PC-3 (cell line): ENCODE measurements around the gene LRCH1. TPM values are rescaled to one million over a fixed set of nuclear protein-coding genes. Genes with fewer than 3 reads are reported as not detected.

ENCODE experiments used
- ATAC-seq: fragments of 200-7000 bp; cut with Tn5 transposase; 2 replicates; pipeline ENCODE4 v1.9.1; 2020; ENCODE audit warnings: mild to moderate bottlenecking, moderate library complexity
- BruUV-seq: library from RNA; stranded (reverse); fragments of 400-500 nt; replicated peaks from 2 replicates; lab custom pipeline; 2021; lab: Mats Ljungman, UMichigan
- CTCF ChIA-PET: fragments of 300-600 bp; sonication (Branson Sonifier 250); formaldehyde crosslinking; loops from one replicate; lab custom pipeline; 2022; ENCODE audit warnings: antibody characterized with exemption; lab: Charles Lee
- POLR2A ChIA-PET: fragments of 300-600 bp; sonication (Branson Sonifier 250); formaldehyde crosslinking; loops from one replicate; lab custom pipeline; 2022; ENCODE audit warnings: antibody characterized with exemption; ENCODE audit not compliant: unreplicated experiment; lab: Charles Lee
- DNase-seq: peaks from one replicate; pipeline ENCODE4 v3.0.0-alpha.2; 2015
- H2AFZ ChIP-seq: fragments of 300-600 bp; sonication (generic); 2 replicates; pipeline ENCODE4 v1.6.0; 2016; ENCODE audit warnings: antibody characterized with exemption, low read length
- H3F3A ChIP-seq: fragments of 300-600 bp; sonication (generic); one replicate; pipeline ENCODE4 v1.6.0; 2017; ENCODE audit warnings: antibody characterized with exemption, low read length, control low read depth, mild to moderate bottlenecking; ENCODE audit not compliant: unreplicated experiment
- H3K27ac ChIP-seq: fragments of 300-600 bp; sonication (generic); 2 replicates; pipeline ENCODE4 v1.5.1; 2016; ENCODE audit warnings: mild to moderate bottlenecking, low read length
- H3K27me3 ChIP-seq: fragments of 300-600 bp; sonication (generic); 2 replicates; pipeline ENCODE4 v1.6.1; 2016; ENCODE audit warnings: low read length, mixed read lengths
- H3K36me3 ChIP-seq: fragments of 300-600 bp; sonication (generic); 2 replicates; pipeline ENCODE4 v1.6.1; 2016; ENCODE audit warnings: low read depth, mixed run types, low read length, mixed read lengths
- H3K4me1 ChIP-seq: fragments of 300-600 bp; sonication (generic); 2 replicates; pipeline ENCODE4 v1.5.1; 2016; ENCODE audit warnings: low read length; ENCODE audit not compliant: insufficient read depth
- H3K4me2 ChIP-seq: fragments of 300-600 bp; sonication (generic); 2 replicates; pipeline ENCODE4 v1.6.0; 2016; ENCODE audit warnings: low read length
- H3K4me3 ChIP-seq: fragments of 300-600 bp; sonication (generic); 2 replicates; pipeline ENCODE4 v1.5.1; 2016; ENCODE audit warnings: mild to moderate bottlenecking, low read length, mixed read lengths
- H3K79me2 ChIP-seq: fragments of 300-600 bp; sonication (generic); 2 replicates; pipeline ENCODE4 v1.6.1; 2017; ENCODE audit warnings: low read length, mixed read lengths
- H3K9ac ChIP-seq: fragments of 300-600 bp; sonication (generic); 2 replicates; pipeline ENCODE4 v1.6.0; 2016; ENCODE audit warnings: mild to moderate bottlenecking, low read length
- H3K9me2 ChIP-seq: fragments of 300-600 bp; sonication (generic); replicated peaks from 2 replicates; pipeline ENCODE4 v1.6.1; 2016; ENCODE audit warnings: mixed run types, low read length, mixed read lengths
- H3K9me3 ChIP-seq: fragments of 300-600 bp; sonication (generic); 2 replicates; pipeline ENCODE4 v1.6.1; 2016; ENCODE audit warnings: low read length, mixed read lengths
- H4K20me1 ChIP-seq: fragments of 300-600 bp; sonication (generic); 2 replicates; pipeline ENCODE4 v1.6.1; 2016; ENCODE audit warnings: low read length, mixed read lengths
- EZH2 ChIP-seq: fragments of 300-600 bp; sonication (generic); IDR thresholded peaks from one replicate; pipeline ENCODE4 v1.6.1; 2017; ENCODE audit warnings: antibody characterized with exemption, mild to moderate bottlenecking, low read length; ENCODE audit not compliant: unreplicated experiment
- EZH2phosphoT487 ChIP-seq: fragments of 300-600 bp; sonication (generic); IDR thresholded peaks from 2 replicates; pipeline ENCODE4 v1.6.1; 2018; ENCODE audit warnings: mild to moderate bottlenecking, antibody characterized with exemption, low read length, borderline replicate concordance
- intact Hi-C: fragments of 100-400 bp; cut with micrococcal nuclease; formaldehyde crosslinking; loops from 2 replicates; pipeline ENCODE4 v1.9.0; 2023
- total RNA-seq: library from RNA; depleted of rRNA; stranded (reverse); fragments of >200 nt; gene quantifications from 2 replicates; pipeline ENCODE4 v1.2.3, GENCODE V29; 2014
- TF ChIP-seq, protein P1 (sequence below): fragments of 300-600 bp; sonication (generic); conservative IDR thresholded peaks from 2 replicates; pipeline ENCODE4 v1.5.1; 2017; ENCODE audit warnings: antibody characterized with exemption, low read depth, mild to moderate bottlenecking, low read length

LRCH1 gene
- total RNA-seq, 1 experiment from 2014 or later, result 4.3 TPM

DNA sequence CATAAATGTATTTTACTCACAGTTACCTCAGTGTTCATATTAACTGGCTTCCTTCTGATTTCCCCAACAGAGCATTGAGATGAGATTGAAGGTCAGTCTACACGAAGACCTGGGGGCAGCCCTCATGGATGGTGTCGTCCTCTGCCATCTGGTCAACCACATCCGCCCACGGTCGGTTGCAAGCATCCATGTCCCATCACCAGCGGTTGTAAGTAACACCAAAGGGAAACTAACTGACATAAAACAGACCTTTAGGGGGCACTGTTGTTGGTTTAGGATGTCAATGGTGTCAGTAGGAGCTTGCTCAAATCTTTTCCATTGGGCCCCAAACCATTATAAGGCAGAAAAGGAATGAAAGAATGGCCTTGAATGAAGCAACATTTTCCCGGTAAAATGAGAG lies 175.8 kb downstream of the LRCH1 start:
- TF ChIP-seq EZH2phosphoT487 (no peak), EZH2 (no peak)
- TF ChIP-seq, protein P1, sequence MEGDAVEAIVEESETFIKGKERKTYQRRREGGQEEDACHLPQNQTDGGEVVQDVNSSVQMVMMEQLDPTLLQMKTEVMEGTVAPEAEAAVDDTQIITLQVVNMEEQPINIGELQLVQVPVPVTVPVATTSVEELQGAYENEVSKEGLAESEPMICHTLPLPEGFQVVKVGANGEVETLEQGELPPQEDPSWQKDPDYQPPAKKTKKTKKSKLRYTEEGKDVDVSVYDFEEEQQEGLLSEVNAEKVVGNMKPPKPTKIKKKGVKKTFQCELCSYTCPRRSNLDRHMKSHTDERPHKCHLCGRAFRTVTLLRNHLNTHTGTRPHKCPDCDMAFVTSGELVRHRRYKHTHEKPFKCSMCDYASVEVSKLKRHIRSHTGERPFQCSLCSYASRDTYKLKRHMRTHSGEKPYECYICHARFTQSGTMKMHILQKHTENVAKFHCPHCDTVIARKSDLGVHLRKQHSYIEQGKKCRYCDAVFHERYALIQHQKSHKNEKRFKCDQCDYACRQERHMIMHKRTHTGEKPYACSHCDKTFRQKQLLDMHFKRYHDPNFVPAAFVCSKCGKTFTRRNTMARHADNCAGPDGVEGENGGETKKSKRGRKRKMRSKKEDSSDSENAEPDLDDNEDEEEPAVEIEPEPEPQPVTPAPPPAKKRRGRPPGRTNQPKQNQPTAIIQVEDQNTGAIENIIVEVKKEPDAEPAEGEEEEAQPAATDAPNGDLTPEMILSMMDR, result peak; percentile 46

DNA sequence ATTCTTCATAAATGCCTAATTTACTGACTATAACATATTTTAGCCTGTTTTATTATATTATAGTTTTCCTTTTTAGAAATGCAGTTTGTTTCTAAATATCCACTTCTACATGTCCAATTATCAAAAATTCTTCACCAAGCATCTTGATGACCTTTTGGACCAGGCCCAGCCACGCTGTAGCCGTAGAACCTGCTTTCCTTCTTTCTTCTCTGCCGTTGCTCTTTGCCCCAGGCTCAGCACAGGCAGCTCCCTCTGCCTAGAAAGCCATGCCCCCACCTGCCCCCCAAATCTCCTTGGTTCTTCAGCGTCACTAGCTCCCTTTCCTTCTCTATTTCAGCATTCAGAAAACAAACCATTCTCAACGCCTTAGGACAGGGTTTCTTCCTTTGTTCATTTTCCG lies 178.6 kb downstream of the LRCH1 start:
- Histone ChIP-seq H3K4me1 (no peaks in the 10 kb centered on the region), H3K9me3 (no peaks in the 10 kb centered on the region), H2AFZ (no peak overlapping the region), H3K9me2 (no peaks in the 10 kb centered on the region), H3K4me3 (no peak overlapping the region), H3K9ac (no peak overlapping the region), H3K4me2 (no peak overlapping the region), H3K27ac (no peak overlapping the region), H4K20me1 (no peaks in the 10 kb centered on the region), H3F3A (no peaks in the 10 kb centered on the region), H3K36me3 (peaks cover 8% of the 10 kb centered on the region), H3K27me3 (no peaks in the 10 kb centered on the region), H3K79me2 (no peaks in the 10 kb centered on the region)
- ChIA-PET POLR2A (no interaction called here), CTCF (no interaction called here)
- ATAC-seq (no peak), DNase-seq (no peak)
- intact Hi-C loops, result no loop called here
- BruUV-seq, result no TSS peak
- TF ChIP-seq, protein P1, result no peak
- TF ChIP-seq EZH2, result no peak
- TF ChIP-seq EZH2phosphoT487, result no peak

More for the DNA sequence above, 175.8 kb downstream of the LRCH1 start:
- DNase-seq (peak; percentile 32), ATAC-seq (no peak)
- no TSS peak for BruUV-seq
- H3F3A ChIP-seq, result no peaks in the 10 kb centered on the region
- CTCF ChIA-PET, result no interaction called here
- no peaks in the 10 kb centered on the region for H3K9me2 ChIP-seq
- H3K79me2 ChIP-seq, result no peaks in the 10 kb centered on the region
- H3K36me3 ChIP-seq, result peaks cover 8% of the 10 kb centered on the region
- H3K4me1 ChIP-seq, result no peaks in the 10 kb centered on the region
- H3K9me3 ChIP-seq, result no peaks in the 10 kb centered on the region
- no peak overlapping the region for H3K9ac ChIP-seq
- H3K27ac ChIP-seq, result no peak overlapping the region
- H3K27me3 ChIP-seq, result no peaks in the 10 kb centered on the region
- intact Hi-C loops, result no loop called here
- H3K4me3 ChIP-seq, result no peak overlapping the region
- H4K20me1 ChIP-seq, result no peaks in the 10 kb centered on the region
- no peak overlapping the region for H3K4me2 ChIP-seq
- POLR2A ChIA-PET, result no interaction called here
- H2AFZ ChIP-seq, result no peak overlapping the region

DNA sequence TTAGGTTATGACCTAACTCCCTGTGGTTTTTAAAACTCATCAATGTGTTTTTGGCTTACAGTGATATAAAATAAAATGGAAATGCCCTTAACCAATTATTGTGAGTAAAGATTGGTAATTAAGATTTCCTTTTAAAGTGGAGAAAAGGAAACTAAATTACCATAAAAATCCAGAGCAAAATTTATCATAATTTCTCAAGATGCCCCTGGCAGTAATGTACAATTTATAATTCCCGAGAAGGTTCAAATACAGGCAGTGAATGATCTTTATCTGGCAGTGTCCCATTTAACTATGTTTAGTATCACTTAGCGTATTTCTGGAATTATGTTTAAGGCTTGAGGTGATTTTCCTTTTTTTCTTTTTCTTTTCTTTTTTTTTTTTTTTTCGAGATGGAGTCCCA lies 182.5 kb downstream of the LRCH1 start:
- intact Hi-C loops, result no loop called here
- no peak overlapping the region for H3K27ac ChIP-seq
- H3K9me3 ChIP-seq, result no peaks in the 10 kb centered on the region
- no peak overlapping the region for H3K4me3 ChIP-seq
- ChIA-PET POLR2A (no interaction called here), CTCF (no interaction called here)
- no peaks in the 10 kb centered on the region for H3K27me3 ChIP-seq
- H3F3A ChIP-seq, result no peaks in the 10 kb centered on the region
- H3K36me3 ChIP-seq, result peaks cover 4% of the 10 kb centered on the region; the same call in 1 of the 2 replicates
- DNase-seq (no peak), ATAC-seq (no peak)
- no peak overlapping the region for H3K4me2 ChIP-seq
- H4K20me1 ChIP-seq, result no peaks in the 10 kb centered on the region
- TF ChIP-seq, protein P1, result no peak
- TF ChIP-seq EZH2 (no peak), EZH2phosphoT487 (no peak)
- no TSS peak for BruUV-seq
- H3K9ac ChIP-seq, result no peak overlapping the region
- H3K79me2 ChIP-seq, result no peaks in the 10 kb centered on the region
- no peaks in the 10 kb centered on the region for H3K9me2 ChIP-seq
- no peak overlapping the region for H2AFZ ChIP-seq
- H3K4me1 ChIP-seq, result no peaks in the 10 kb centered on the region
